HG03045 (cell line): ENCODE data around the gene CTSE.
A peak's percentile ranks its signal among the peaks of the same experiment; 100 is the strongest.
"Not testable (repeated sequence)": the region's sequence is repeated elsewhere in the genome, so short reads cannot be mapped to it uniquely, and the experiment has no call there.

Experiments used
- ATAC-seq: cut with Tn5 transposase; IDR thresholded peaks from one replicate; pipeline ENCODE4 v1.9.1; 2021; ENCODE audit warnings: mild to moderate bottlenecking, moderate library complexity; ENCODE audit not compliant: unreplicated experiment

The CTSE gene

DNA sequence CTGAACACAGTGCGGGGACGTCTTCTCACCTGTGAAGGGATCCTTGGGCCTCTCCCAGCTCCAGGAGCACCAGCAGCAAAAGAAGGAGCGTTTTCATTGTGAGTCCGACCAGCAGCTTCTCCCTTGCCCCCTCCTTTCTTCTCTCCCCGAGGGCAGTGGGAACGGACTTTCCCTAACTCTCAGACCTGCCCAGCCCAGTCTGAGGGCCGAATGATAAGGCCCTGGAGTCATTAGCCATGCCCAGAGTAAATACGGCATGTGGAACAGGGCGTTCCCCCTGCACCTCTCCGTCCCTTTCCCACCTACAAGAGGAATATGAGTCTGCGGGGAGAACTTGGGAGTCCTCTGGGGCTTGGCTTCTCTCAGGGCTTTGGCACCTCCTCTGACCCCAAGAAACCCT is at the start of gene CTSE:
CTSE (minus strand) TSS at position 201 of the 400 bp plus-strand sequence; CDS start at position 97, 104 bp downstream.
- no peak for ATAC-seq

DNA sequence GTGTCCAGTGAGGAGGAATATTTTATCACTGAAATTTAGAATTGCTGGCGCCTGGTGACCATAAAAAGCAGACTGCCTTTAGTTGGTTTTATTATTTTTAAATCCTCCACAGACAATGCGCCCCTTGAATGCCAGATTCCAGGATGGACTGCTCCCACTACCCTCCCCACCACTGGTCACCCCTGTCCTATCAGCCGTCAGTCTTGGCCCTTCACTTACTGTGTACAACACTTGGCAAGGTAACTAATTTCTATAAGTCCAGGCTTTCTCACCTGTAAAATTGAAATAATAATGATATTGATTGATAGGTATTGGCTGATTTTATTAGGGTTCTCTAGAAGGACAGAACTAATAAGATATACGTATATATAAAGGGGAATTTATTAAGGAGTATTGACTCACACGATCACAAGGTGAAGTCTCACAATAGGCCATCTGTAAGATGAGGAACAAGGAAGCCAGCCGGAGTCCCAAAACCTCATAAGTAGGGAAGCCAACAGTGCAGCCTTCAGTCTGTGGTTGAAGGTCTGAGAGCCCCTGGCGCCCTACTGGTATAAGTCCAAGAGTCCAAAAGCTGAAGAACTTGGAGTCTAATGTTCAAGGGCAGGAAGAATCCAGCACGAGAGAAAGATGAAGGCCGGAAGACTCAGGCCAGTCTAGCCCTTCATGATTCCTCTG is 47.1 kb upstream of the CTSE start:
- no peak for ATAC-seq

DNA sequence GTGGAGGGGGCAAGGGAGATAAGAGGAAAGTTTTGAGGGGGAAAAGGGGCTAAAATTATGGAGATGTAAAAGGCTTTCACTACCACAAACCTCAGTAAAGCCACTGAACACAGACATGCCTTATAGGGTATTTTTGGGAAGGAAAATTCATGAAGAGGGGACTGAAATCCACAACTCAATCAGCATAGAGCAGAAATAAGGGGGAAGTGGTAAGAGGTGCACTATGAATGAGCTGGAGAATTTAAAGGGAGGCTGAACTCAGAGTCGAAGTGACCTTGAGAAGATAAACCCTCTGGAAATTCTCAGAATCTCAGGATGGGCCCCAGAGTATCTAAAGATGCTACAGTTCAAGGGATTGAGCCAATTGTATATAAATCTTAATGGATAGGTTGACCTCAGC is 44.6 kb upstream of the CTSE start:
- no peak for ATAC-seq

DNA sequence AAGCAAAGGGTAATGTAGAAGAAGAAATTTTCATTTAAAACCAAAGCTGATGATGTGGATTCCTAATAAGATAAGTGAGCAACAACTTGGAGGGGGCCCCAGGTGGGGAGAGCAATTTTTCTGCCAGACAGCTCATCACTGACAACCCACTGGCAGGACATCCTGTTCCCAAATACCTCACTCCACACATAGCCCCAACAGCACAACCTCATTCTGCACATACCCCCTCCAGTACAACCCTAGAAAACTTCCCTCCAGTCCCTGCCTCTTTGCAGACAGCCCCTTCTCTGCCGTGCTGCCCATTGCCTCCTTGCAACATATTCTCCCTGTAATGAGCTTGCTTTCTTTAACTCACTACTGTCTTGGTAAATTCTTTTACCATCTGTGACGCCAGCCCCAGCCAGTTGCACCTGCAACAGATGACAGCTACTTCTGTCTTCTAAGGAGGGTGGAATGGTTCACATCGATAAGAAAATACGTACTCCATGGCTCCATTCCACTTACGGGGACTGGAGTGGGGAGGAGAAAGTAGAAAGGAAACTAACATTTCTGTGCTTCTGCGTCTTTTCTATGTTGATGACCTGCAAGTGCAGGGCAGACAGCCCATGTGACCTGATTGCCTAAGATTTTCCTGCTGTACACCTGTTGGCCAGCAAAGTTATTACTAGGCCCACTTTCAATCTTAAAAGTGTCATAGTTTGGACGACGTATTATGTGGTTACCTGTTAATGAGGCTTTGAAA is 44.0 kb upstream of the CTSE start:
- ATAC-seq: no peak

DNA sequence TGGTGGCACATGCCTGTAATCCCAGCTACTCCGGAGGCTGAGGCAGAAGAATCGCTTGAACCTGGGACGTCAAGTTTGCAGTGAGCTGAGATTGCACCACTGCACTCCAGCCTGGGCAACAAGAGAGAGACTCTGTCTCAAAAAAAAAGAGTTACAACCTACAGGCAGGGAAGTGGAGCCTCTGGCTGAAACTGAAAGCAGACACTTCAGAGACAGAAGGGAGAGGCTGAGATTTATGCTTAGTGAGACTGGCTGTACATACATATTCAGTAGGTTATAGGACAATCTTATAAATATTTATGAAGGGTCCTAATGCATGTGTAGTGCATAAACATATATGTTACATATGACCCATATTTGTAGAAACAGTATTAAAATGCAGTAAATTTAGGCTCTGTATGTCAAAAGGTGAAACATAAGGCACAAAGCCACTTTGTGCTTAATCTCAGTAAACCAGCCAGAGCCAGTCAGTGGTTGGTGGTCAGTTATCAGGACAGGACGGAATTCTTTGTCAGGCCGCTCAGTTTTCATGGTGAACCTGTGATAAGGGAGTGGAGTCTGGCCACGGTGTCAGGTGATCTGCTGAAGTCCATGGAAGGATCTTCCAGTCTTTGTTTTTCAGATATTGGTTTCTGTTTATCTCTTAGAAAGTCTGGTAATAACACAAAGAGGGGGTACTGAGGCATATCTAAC is 42.9 kb upstream of the CTSE start:
- peak; percentile 82 for ATAC-seq

DNA sequence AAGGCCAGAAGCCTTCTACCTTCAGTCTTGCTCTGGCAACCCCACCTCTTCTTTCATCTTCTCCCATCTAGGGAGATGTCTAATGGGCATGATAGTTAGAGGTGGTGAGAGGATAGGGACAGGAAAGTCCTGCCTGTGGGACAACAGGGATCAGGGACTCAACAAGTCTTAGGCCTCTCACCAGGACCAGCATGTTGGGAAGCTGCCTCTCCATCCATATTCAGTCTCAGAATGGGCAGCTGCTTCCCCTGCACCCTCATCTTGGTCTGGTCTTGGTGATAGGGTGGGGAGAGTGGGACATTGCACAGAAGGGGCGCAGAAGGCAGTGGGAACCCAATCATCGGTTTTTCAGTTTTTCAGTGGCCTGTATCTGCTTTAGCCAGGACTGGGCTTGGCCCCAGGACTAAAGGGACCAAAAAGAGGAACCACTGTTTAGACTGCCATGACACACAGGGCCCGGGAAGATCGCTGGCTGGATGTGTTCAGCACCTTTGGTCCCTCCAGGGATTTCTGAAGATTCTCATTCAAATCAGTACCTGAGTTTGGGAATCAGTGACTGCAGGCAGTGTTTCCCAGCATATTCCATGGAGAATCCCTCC is 42.0 kb upstream of the CTSE start:
- ATAC-seq: no peak

DNA sequence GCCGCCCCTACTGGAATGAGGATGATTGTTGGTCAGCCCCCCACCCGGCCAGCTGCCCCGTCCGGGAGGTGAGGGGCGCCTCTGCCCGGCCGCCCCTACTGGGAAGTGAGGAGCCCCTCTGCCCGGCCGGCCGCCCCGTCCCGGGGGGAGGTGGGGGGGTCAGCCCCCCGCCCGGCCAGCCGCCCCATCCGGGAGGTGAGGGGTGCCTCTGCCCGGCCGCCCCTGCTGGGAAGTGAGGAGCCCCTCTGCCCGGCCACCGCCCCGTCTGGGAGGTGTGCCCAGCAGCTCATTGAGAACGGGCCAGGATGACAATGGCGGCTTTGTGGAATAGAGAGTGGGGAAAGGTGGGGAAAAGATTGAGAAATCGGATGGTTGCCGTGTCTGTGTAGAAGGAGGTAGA is 40.8 kb upstream of the CTSE start:
- not testable (repeated sequence) for ATAC-seq

DNA sequence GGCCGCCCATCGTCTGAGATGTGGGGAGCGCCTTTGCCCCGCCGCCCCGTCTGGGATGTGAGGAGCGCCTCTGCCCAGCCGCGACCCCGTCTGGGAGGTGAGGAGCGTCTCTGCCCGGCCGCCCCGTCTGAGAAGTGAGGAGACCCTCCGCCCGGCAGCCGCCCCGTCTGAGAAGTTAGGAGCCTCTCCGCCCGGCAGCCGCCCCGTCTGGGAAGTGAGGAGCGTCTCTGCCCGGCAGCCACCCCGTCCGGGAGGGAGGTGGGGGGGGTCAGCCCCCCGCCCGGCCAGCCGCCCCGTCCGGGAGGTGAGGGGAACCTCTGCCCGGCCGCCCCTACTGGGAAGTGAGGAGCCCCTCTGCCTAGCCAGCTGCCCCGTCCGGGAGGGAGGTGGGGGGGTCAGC is 40.3 kb upstream of the CTSE start:
- not testable (repeated sequence) for ATAC-seq

DNA sequence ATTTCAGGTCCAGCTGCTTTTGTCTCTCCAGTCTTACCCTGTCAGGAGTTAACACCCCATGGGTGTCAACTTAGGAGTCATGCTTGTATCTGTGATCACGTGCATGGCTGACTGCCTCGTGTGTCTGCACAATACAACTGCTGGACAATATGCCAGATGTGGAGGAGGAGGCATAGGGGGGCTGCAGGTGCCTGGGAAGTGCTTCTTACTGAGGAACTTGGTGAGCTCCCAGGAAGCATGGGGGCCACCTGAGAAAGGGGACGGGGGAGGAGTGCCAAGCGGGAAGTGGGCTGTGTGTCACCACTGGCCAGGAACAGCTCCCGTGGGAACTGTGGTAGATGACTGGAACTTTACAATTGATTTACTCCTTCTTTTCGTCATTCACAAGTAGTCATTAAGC is 38.8 kb upstream of the CTSE start:
- ATAC-seq: no peak

DNA sequence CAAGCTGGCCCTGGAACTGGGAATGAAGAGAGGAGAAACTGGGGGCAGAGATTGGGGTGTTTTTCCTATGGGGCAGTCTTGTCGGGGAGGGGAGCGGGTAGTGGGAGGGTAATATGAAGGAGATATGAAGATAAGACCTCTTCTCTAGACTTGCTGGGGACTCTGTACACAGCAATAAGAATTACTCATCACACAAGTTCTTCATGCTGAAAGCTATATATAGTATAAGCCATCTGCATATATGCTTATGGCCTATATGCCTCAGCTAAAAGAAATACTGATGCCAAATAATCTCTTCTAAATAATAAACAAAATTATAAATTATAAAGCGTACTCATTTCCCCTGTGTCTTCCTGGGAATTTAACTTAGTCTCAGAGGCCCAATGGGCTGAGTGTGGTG is 37.1 kb upstream of the CTSE start:
- ATAC-seq: no peak

DNA sequence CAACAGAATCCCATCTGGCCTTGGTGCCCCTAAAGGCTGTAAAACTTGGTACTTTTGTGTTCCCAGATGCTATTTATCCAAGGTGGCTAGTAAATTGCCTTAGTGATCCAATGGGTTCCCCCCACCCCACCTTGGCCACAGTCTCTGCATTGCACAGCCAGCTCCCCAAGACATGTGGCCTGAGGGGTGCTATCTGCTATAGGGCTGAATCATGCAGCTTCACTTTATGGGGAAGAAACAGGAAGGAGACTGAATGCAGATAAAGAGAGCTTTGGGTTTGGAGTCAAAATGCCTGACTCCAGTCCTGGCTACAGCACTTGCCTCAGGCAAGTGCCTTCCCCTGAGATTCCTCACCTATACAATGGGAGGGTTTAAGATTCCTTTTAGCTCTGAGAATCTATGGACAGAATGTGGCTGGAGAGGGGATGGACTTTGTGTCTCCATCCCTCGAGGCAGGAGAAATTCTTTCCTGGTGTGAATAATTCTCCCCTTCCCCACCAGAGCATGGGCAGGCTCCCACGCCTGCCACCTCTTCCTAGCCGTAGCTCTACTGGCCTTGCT is 35.7 kb upstream of the CTSE start:
- ATAC-seq: no peak

DNA sequence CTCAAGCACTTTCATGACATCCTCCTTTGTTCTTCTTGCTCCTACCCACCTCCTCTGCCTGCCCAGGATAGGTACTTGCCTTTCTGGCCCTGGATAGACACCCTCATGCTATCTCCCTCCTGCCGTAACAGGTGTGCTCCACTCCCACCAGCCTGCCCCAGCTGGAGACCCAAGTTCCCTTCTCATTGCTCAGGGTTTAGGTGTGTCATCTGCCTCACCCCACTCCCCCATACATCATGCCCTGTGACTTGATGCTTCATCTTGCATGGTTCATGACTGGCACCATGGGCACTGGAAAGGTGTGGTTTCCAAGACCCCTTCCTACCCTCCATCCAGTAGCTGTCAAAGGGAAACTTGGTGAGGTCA is 35.2 kb upstream of the CTSE start:
- ATAC-seq: no peak

DNA sequence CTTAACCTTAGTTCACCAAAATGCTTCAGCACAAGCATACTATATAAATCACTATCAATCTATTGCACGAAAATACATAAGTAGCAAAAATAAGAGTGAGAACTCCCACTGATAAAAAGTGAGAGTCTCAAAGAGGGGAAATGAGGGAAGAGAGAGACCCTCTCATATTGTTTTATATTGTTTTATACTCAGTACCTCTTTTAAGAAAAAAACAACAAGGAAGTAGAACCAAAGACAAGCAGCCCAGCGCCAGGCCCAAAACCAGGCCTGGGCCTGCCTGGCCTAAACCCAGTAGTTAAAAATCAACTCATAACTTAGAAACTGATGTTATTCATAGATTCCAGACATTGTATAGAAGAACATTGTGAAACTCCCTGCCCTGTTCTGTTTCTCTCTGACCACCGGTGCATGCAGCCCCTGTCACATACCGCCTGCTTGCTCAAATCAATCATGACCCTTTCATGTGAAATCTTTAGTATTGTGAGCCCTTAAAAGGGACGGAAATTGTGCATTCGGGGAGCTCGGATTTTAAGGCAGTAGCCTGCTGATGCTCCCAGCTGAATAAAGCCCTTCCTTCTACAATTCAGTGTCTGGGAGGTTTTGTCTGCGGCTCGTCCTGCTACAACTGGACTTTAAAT is 34.7 kb upstream of the CTSE start:
- not testable (repeated sequence) for ATAC-seq

DNA sequence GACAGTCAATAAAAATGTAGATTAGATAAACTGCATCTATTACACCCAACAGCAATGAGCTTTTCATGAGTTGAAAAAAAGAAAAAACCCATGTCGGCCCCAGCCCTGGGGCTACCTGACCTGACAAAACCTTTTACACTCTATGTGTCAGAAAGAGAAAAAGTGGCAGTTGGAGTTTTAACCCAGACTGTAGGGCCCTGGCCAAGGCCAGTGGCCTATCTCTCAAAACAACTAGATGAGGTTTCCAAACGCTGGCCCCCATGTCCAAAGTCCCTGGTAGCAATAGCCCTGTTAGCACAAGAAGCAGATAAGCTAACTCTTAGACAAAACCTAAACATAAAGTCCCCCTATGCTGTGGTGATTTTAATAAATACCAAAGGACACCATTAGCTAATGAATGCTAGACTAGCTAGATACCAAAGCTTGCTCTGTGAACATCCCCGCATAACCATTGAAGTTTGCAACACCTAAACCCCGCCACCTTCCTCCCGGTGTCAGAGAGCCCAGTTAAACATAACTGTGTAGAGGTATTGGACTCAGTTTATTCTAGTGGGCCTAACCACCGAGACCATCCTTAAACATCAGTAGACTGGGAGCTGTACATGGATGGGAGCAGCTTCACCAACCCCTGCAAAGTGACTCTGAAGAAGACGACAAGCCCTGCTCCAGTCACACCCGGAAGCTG is 32.1 kb upstream of the CTSE start:
- ATAC-seq: not testable (repeated sequence)

DNA sequence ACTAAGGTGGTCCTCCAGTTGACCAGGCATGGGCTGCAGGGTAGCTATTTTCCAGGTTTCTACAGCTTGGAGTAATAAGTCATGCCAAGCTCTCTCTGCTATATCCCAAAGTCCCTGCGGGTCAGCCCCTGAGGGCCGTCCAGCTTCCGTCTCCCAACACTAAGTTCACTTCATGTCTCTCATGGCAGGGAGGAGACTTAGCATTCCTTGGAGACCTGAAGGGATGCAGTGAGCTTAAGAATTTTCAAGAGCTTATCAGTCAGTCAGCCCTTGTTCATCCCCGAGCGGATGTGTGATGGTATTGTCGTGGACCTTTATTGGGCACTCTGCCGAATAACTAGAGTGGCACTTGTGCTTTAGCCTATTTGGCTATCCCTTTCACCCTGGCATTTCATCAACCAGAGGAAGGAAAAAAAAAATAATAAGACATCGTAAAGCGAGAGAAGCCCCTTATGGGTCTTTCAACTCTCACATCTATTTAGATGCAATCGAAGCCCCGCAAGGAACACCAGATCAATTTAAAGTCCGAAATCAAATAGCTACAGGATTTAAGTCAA is 31.5 kb upstream of the CTSE start:
- ATAC-seq: not testable (repeated sequence)

DNA sequence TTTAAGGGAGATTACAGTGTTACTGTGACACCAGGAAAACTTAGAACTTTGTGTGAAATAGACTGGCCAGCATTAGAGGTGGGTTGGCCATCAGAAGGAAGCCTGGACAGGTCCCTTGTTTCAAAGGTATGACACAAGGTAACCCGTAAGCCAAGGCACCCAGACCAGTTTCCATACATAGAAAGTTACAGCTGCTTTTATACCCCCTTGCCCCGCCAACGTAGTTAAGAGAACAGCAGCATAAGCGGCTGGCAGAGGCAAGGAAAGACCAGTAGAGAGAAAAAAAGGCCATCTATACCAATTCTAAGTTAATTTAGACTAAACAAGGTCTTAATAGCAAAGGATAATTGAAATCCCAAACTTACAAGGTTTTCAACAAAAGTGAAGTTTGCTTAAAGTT is 29.9 kb upstream of the CTSE start:
- not testable (repeated sequence) for ATAC-seq

DNA sequence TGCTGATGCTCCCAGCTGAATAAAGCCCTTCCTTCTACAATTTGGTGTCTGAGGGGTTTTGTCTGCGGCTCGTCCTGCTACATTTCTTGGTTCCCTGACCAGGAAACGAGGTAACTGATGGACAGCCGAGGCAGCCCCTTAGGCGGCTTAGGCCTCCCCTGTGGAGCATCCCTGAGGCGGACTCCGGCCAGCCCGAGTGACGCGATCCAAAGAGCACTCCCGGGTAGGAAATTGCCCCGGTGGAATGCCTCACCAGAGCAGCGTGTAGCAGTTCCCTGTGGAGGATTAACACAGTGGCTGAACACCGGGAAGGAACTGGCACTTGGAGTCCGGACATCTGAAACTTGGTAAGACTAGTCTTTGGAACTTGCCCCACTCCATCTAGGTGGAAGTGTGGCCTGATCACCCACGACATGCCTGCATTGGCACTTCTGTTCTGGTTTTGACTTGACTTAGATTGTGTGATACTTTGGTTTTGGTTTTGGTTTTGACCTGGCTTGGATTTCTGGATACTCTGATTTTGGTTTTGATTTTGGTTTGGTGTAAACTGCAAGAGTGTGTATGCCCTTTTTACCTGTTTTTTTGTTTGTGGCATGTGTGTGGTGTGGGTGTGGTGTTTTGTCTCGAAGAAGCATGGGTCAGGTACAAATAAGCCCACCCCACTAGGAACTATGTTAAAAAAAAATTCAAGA is 29.4 kb upstream of the CTSE start, which contains the start of gene RHEX:
RHEX (plus strand) TSS at position 255 of the 692 bp plus-strand sequence. CDS start 44,656 bp downstream, outside the sequence.
- not testable (repeated sequence) for ATAC-seq

DNA sequence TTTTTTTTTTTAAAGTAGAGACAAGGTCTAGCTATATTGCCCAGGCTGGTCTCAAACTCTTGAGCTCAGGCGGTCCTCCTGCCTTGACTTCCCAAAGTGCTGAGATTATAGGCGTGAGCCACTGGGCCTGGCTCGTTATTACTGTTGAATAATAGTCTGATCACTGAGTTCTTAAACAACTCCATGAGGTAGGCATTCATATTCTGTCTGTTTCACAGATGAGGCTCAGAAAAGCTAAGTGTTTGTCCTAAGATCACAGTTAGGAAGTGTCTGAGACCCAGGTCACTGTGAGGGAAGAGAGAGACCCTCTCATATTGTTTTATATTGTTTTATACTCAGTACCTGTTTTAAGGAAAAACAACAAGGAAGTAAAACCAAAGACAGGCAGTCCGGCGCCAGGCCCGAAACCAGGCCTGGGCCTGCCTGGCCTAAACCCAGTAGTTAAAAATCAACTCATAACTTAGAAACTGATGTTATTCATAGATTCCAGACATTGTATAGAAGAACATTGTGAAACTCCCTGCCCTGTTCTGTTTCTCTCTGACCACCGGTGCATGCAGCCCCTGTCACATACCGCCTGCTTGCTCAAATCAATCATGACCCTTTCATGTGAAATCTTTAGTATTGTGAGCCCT is 28.7 kb upstream of the CTSE start:
- ATAC-seq: not testable (repeated sequence)
